Measurements from ENCODE around the gene SPDYE3.
"Not testable (repeated sequence)": the region's sequence is repeated elsewhere in the genome, so short reads cannot be mapped to it uniquely, and the experiment has no call there.

The SPDYE3 gene

GRCh38 chr7:100307402-100307801 is at the start of gene SPDYE3:
SPDYE3 (plus strand) TSS chr7:100307702; CDS start chr7:100307886, 184 bp downstream.
- not testable (repeated sequence) for DNase-seq

- DNase-seq = not testable (repeated sequence)
Measured at GRCh38 chr7:100259984-100260383, 47.5 kb upstream of the SPDYE3 start.

- DNase-seq = not testable (repeated sequence)
Measured at GRCh38 chr7:100262896-100263295, 44.6 kb upstream of the SPDYE3 start.

- DNase-seq = not testable (repeated sequence)
Measured at GRCh38 chr7:100264223-100264622, 43.3 kb upstream of the SPDYE3 start.

- not testable (repeated sequence) for DNase-seq
Measured at GRCh38 chr7:100264669-100265165, 42.8 kb upstream of the SPDYE3 start.

GRCh38 chr7:100265851-100266250 is 41.7 kb upstream of the SPDYE3 start:
- DNase-seq = not testable (repeated sequence)

GRCh38 chr7:100266576-100267354 is 40.7 kb upstream of the SPDYE3 start:
- no peak for DNase-seq

- DNase-seq = no peak
Measured at GRCh38 chr7:100267648-100268047, 39.9 kb upstream of the SPDYE3 start.

- DNase-seq = not testable (repeated sequence)
Measured at GRCh38 chr7:100268882-100269281, 38.6 kb upstream of the SPDYE3 start.

- DNase-seq = not testable (repeated sequence)
Measured at GRCh38 chr7:100269306-100270045, 38.0 kb upstream of the SPDYE3 start.

GRCh38 chr7:100270046-100270918 is 37.2 kb upstream of the SPDYE3 start:
- DNase-seq = not testable (repeated sequence)

GRCh38 chr7:100270941-100271593 is 36.4 kb upstream of the SPDYE3 start:
- DNase-seq = peak; percentile 77

GRCh38 chr7:100271716-100272537 is 35.6 kb upstream of the SPDYE3 start:
- DNase-seq = peak; percentile 91

GRCh38 chr7:100272538-100272902 is 35.0 kb upstream of the SPDYE3 start:
- DNase-seq = not testable (repeated sequence)

GRCh38 chr7:100275120-100275519 is 32.4 kb upstream of the SPDYE3 start:
- DNase-seq = no peak

- not testable (repeated sequence) for DNase-seq
Measured at GRCh38 chr7:100276126-100276525, 31.4 kb upstream of the SPDYE3 start.

GRCh38 chr7:100282069-100282608 is 25.4 kb upstream of the SPDYE3 start:
- DNase-seq = not testable (repeated sequence)

- not testable (repeated sequence) for DNase-seq
Measured at GRCh38 chr7:100283147-100283546, 24.4 kb upstream of the SPDYE3 start.

GRCh38 chr7:100287191-100287969 is 20.1 kb upstream of the SPDYE3 start:
- not testable (repeated sequence) for DNase-seq

GRCh38 chr7:100288258-100288657 is 19.2 kb upstream of the SPDYE3 start:
- DNase-seq = not testable (repeated sequence)
